Stimulated activated CD8-positive, alpha-beta memory T cell treated with anti-CD3 and anti-CD28 coated beads, Interleukin-7, amount 100 ng/mL, for 4 hours (primary cell): ENCODE results near the gene ATP6V1D.
A peak's percentile ranks its signal among the peaks of the same experiment; 100 is the strongest.
"Not testable (repeated sequence)": the region's sequence is repeated elsewhere in the genome, so short reads cannot be mapped to it uniquely, and the experiment has no call there.

Source experiments
- DNase-seq, 2 donors: peaks; one replicate each; pipeline ENCODE4 v3.0.0-alpha.2; 2020; ENCODE audit warnings: low read depth in 2 of 2

The ATP6V1D gene

DNA sequence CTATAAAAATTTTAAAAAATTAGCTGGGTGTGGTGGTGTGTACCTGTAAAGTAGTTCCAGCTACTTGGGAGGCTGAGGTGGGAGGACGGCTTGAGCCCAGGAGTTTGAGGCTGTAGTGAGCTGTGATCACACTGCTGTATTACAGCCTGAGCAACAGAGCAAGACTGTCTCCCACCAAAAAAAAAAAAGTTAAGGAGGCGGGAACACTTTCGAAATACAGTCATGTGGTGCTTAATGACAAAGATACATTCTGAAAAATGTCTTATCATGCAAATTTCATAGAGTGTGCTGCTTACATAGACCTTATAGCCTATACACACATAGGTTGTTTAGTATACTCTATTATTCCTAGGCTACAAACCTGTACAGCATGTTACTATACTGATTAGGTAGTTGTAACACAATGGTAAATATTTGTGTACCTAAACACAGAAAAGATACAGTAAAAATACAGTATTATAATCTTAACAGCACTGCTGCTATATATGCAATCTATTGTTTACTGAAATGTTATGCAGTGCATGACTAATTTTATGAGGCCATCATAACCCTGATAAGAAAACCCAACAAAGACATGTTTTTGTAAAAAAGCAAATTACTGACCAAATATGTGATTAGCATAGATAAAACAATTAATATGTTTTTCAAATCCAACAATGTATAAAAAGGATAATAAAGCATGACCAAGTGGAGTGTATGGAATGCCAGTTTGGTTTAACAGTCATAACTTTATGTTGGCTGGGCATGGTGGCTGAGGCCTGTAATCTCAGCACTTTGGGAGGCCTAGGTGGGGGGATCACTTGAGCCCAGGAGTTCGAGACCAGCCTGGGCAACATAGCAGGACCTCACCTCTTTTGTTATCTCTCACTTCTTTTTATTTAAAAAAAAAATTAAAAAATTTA, 11.9 kb upstream of the ATP6V1D start:
- no peak for DNase-seq

DNA sequence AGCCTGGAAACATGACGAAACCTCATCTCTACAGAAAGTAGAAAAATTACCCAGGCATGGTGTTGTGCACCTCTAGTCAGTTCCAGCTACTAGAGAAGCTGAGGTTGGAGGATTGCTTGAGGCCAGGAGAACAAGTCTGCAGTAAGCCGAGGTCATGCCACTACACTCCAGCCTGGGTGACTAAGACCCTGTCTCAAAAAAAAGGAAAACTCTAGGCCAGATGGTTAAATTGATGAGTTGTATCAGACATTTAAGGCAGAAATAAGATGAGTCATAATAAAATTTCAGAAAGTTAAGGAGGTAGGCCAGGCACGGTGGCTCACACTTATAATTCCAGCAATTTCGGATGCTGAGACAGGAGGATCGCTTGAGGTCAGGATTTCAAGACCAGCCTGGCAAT, 11.2 kb upstream of the ATP6V1D start:
- DNase-seq = no peak

DNA sequence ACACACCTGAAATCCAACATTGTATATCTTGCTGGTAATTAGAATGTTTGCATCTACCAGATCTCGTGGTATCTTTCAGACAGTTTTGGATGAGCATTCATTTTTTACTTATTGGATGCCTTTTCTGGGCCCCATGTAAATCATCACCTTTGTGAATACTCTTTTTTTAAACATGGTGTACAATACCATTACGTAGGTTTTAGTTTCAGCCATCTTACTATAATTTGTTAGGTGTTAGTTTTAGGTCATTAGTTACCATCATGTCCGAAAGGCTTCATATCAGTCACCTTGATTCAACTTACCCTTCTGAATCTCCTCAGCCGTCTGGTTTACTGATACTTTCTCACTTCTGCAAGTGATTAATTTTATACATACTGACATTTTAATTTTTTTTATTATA, 5.9 kb upstream of the ATP6V1D start:
- DNase-seq = no peak

DNA sequence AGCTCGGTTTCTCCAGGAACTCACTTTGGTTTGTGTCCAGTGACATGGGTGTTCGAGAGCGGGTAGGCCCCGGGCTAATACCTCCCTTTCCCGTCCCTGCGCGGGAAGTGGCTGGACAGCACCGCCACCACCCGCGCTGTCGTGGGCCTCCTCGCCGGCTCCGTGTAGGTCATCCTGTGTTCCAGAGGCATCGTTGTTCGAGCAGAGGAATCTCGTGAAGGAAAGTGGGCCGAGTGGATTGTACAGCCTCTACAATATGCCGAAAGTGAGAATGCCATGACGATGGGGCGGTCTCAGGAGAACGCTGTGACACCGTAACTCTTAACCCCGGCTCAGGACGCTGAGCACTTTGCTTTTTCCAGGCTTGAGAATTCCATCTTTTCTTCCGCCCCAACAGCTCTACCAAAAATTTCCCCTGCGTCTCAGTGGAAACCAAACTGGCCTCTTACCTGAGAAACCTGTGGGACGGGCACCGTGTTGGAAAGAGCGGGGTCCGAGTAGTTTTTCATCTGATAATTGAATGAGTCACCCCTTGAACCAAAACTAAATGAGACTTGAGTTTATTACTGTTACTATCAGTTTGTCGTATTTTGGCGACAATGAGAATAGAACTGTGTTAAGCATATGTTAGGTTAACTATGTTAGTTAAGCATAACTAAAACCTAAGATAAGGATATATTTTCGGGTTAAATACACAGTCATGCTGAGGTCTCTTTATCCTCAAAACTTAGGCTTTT, 1.0 kb upstream of the ATP6V1D start:
- DNase-seq = peak in 1 of 2 donors; percentile 15

DNA sequence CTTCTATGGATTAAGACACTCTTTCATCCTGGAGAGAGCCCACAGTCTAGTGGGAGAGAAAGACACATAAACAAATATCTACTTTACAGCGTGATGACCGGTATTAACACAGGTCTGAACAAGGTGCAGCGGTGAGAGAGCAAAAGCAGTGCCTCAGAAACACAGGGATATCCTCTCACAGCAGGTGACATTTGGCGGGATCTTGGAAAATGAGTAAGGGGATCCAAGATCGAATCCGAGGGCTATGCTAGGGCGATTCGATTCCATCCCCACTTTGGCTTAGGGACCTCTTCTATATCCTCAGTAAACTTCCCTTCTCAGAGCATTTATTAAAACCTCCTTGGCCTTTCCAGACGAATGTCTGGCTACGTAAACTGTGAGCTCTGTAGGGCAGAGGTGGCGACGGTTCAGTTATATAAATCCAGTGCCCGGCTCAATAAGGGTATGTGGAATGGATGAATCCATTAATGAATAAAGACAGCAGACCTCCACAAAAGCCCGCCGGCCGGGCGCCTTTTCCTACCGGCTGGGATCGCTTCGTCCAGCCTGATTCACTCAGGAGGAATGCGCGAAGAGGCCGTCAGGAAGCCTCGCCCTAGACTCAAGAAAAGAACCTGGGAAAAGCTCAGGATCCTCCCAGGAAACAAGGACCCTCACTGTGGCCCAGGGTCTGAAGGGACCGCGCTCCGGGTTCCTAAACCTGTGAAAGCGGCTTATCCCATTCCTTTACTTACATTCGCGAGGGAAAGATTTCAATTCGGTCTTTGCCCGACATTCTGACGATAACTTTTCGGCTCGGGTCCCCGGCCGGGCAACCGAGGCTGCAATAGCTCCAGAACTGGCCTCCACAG, 455 bp downstream of the ATP6V1D start:
- no peak for DNase-seq

DNA sequence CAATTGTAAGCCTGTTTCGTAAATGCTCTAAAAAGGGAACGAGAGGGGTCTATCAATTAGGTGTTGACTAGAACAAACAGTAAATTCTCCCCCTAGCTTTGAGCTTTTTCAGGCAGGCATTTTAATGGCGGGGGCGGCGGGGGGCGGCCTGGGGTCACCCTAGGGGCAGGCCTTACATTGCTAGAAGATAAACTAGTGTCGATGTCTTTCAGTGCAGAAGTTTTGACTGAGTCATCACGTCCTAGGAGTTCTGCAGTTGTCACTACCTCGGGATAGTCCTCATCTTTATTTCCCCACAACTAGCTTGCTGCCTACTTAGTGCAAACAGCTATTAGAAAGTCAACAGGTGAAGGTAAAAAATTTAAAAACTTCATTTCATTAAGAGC, 1.6 kb downstream of the ATP6V1D start:
- DNase-seq = no peak

DNA sequence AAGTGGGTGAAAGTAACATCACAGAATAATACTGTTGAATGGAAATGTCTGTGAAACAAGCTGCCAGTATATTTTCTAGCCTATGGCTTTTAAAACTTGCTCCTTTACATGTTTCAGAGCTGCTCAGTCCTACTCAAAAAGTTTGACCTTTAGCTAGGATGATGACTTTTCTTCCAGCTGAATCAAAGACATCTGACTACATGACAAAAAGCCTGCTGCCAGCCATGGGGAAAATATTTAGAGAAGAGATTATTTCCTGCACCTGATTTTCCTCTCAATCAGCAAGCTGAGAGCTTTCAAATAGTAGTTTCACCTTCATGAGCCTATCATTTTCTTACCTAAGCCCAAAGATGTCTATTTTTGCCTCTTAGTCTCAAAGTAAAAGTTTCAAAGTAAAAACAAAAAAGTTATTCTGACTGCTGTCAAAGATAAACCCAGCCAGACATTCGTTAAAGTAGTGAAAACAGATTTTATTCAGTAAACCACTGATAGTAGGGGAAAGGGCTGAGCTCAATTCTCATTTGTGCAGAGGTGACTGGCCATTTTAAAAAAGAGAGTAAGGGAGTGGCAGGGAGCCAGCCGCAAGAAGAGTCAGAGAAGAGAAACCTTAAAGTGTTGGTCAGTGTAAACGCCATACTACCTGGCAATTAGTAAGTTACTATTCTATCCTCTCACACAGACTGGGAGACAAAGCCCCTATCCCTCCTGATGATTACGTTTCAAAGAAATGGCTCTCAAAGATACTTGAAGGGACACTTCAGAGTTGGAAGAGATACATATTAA, 2.2 kb downstream of the ATP6V1D start:
- no peak for DNase-seq

DNA sequence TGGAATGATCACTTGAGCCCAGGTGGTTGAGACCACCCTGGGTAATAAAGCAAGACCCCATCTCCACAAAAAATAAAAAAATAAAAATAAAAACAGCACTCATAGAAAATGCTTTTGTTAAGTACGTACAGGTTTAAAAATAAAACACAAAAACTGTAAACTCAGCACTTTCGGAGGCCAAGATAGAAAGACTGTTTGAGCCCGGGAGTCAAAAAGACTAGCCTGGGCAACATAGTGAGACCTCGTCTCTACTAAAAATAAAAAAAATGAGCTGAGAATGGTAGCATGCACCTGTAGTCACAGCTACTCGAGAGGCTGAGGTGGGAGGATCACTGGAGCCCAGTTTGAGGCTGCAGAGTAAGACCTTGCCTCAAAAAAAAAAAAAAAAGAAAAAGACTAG, 7.5 kb downstream of the ATP6V1D start:
- DNase-seq = no peak

DNA sequence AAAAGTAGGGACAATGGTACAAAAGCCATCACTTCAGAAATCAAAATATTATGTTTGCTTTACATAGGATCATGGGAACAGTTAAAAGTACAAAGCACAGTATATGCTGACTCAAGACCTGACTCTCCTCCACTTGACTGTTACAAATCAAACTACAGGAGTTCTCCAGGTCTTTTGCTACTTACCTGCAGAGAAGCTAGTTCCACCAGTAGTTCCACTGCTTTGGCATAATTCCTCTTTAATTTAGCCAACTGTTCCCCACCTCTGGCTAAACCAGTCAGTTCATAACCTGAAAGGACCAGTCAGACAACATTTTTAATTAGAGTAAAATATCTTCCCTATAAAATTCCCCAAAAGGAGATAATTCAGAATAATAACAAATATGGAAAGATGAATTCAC, 14.0 kb downstream of the ATP6V1D start:
- DNase-seq = no peak

DNA sequence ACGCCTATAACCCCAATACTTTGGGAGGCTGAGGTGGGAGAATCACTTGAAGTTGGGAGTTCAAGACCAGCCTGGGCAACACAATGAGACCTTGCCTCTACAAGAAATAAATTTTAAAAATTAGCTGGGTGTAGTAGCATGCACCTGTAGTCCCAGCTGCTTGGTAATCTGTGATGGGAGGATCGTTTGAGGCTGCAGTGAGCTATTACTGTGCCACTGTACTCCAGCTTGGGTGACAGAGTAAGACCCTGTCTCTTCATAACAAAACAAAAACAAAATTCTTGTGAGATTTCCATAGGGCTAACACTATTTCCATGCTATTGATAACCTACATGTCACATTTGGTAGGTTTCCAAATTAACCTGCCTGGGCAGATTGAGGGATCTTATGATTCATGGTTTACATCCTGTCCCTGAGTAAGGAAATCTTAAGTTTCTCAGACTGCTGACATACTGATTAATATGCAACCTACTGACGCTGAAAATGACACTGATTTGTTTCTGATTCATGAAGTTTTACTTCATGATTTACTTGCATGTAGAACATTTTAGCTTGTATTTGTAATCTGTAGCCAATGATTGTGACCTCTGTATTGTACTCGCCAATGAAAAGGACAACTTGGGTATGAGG, 15.9 kb downstream of the ATP6V1D start:
- DNase-seq = no peak

DNA sequence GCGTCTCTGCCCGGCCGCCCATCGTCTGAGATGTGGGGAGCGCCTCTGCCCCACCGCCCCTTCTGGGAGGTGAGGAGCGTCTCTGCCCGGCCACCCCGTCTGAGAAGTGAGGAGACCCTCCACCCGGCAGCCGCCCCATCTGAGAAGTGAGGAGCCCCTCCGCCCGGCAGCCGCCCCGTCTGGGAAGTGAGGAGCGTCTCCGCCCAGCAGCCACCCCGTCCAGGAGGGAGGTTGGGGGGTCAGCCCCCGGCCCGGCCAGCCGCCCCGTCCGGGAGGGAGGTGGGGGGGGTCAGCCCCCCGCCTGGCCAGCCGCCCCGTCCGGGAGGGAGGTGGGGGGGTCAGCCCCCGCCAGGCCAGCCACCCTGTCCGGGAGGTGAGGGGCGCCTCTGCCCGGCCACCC, 18.4 kb downstream of the ATP6V1D start:
- DNase-seq = not testable (repeated sequence)

DNA sequence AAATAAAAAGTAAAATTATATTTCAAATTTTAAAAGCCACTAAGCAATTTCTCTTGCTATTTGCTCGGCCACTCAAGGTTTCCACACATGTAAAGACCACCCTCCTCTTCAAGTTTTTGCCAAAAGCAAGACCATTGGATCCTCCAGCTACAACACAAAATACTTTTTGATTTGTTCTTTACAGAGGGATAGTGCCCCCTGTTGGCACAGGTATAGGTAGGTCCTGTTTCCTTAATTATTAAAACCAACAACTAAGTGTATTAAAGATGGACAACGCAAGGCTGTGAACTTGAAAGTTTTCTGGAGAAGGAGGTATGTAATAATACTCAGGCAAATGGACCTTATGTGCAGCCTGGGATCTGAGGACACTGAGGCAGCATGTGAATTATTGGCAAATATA, 23.8 kb downstream of the ATP6V1D start:
- no peak for DNase-seq

DNA sequence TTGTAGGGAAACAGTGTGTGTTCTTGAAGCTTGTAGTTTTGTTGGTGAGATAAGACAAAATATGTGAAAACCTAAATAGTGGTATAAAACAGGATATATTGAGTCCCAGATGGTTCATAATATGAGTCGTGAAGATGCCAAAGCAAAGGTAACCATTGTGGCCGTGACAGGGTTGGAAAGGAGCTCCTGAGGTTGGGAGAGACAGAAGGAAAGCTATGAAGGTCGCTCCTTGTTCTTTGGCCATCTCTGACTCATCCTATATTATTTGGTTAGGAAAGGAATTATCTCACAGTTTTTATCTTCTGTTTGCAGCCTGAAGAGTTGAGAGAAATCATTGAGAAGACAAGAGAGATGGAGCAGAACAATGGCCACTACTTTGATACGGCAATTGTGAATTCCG, 27.1 kb downstream of the ATP6V1D start:
- DNase-seq = no peak

DNA sequence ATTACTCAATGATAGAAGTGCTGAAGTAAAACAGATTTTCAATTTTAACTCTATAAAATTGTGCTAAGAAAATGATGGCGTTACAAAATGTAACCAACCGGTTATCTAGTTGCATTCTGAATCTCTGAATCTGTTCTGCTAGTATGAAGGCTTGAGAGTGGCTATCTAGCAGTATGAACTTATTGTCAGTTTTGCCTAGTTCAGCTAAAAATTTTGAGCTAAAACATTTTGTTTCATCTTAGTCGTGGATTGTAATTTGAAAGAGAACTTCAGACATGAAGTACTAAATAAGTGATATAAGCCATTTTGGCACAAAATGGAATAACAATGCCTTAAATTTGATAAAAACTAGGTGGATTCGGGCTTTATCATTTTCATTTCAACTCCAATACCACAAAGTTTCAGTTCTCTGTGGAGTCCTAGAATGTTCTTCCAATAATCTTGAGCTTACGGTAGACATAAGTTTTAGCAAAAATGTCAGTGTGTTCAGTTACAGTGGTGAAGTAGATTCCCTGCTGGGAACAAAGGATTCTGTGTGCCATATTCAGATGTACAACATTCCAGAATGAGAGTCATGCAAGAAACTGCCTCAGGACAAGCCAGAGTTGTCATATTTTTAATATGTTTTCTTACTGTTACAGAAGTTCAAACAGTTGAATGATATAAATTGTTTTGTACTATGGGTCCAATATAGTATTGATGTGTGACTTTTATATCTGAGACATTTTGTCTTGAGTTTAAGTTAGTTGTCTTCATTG, 28.1 kb downstream of the ATP6V1D start:
- no peak for DNase-seq

DNA sequence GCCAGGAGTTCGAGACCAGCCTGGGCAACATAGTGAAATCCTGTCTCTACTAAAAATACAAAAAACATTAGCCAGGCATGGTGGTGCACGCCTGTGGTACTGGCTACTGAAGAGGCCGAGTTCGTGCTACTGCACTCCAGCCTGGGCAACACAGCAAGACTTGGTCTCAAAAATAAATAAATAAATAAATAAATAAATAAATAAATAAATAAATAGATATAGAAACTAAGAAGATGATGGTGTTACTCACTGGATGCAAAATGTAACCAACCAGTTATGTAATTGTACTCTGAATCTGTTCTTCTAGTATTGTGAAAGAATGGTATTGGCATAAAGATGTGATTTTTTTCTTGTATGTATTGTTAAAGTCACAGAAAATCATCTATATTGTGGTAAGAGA, 29.9 kb downstream of the ATP6V1D start:
- not testable (repeated sequence) for DNase-seq

DNA sequence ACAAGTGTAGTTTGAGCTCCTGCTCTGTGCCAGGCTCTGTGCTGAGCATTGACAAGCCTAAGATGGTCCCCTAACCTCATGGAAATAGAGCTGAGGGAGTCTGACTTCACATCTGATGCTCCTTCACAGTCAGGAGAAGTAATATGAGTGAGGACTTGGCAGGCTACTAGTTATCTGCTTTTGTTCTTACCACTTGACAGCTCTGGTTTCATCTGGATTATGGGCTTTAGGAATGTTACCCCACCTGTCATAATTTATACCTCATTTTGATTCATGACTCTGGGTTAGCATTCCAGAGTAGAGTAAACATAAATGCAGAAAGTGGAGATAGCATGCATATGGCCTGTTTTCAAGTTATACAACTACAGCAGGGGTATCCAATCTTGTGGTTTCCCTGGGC, 40.5 kb downstream of the ATP6V1D start:
- DNase-seq = no peak

DNA sequence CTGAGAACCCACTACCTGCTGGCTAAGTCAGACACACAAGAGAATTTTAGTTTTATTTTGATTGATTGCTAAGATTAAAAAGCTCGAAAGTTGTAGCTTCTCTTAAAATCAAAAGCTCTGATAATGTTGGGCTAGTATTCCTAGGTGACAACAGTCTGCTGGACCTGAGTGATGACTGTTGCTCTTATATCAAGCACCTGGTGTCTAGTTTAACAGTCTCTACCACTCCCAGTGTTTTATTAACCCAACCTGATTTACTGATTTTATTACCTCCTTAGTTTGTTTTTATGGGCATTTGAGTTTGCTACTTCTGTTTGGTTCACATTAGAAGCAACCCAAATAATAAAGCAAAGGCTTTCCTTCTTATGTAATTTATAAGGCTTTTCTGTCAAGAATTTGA, 41.8 kb downstream of the ATP6V1D start:
- DNase-seq = no peak

DNA sequence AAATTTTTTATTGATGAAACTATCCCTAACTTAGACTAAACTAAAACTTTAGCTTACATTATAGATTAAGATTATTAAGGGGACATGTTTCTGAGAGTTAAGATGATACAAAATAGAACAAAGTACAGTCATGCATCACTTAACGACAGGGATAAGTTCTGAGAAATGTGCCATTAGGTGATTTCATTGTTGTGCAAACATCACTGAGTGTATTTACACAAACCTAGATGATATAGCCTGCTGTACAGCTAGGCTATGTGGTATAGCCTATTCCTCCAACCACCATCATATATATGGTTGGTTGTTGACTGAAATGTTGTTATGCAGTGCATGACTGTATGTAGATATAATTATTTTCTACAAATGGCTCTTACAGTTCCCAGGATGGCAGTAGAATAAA, 46.5 kb downstream of the ATP6V1D start:
- DNase-seq = no peak

DNA sequence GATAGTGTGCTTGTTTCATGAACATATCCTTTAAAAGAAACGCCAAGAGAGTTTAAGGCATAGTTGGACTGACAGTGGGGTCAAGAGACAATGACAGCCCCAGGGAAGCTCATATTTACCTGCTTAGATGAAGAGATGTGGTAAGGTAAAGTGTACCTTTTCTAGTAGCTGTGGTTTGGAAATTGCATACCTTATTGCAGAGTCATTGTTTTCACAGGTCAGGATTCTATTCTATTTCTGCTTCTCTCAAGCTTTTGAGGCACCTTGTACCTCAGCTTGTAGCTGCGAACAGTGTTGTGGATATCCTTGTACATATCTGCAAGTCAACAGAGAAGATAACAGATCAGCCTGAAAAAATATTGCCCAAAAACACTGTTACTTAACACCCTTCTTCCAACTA, 47.7 kb downstream of the ATP6V1D start:
- DNase-seq = no peak
